CD14-positive monocyte (primary cell): ENCODE measurements around the gene PFKFB4. TPM values are rescaled to one million over a fixed set of nuclear protein-coding genes. Genes with fewer than 3 reads are reported as not detected.

Experiments used
- DNase-seq, 3 donors: peaks; one replicate each; pipeline ENCODE4 v3.0.0-alpha.2; 2011 to 2022
- H2AFZ ChIP-seq: 2 replicates; pipeline ENCODE4 v1.6.0; 2012; ENCODE audit warnings: mild to moderate bottlenecking, low read depth, low read length, inconsistent platforms; ENCODE audit not compliant: insufficient read depth, poor library complexity, severe bottlenecking
- H3K27ac ChIP-seq, 2 donors: 1 replicate in 1 of 2; 2 replicates in 1 of 2; pipeline ENCODE4 v1.5.1; 2012 to 2013; ENCODE audit warnings: low read length in 2 of 2, control low read depth in 1 of 2, inconsistent platforms in 1 of 2, low read depth in 1 of 2, mild to moderate bottlenecking in 1 of 2
- H3K27me3 ChIP-seq, 2 donors: one replicate each; pipeline versions ENCODE4 v1.6.0 to v1.6.1; 2011 to 2013; ENCODE audit warnings: low read length in 2 of 2; ENCODE audit not compliant: control insufficient read depth in 2 of 2, insufficient read depth in 2 of 2
- H3K36me3 ChIP-seq, 2 donors: replicated peaks in 1 of 2; 1 replicate in 1 of 2; 2 replicates in 1 of 2; pipeline versions ENCODE4 v1.5.1 to v1.6.1; 2012 to 2013; ENCODE audit warnings: low read length in 2 of 2, control low read depth in 1 of 2, inconsistent platforms in 1 of 2, mild to moderate bottlenecking in 1 of 2; ENCODE audit not compliant: insufficient read depth in 2 of 2, control insufficient read depth in 1 of 2
- H3K4me1 ChIP-seq, 2 donors: 1 replicate in 1 of 2; 2 replicates in 1 of 2; pipeline versions ENCODE4 v1.5.1 to v1.6.1; 2012 to 2013; ENCODE audit warnings: low read length in 2 of 2, control low read depth in 1 of 2, inconsistent platforms in 1 of 2, mild to moderate bottlenecking in 1 of 2, moderate library complexity in 1 of 2; ENCODE audit not compliant: insufficient read depth in 2 of 2, control insufficient read depth in 1 of 2
- H3K4me2 ChIP-seq: replicated peaks from 2 replicates; pipeline ENCODE3; 2012; ENCODE audit warnings: low read length, moderate library complexity, mild to moderate bottlenecking; ENCODE audit not compliant: poor library complexity, severe bottlenecking; ENCODE audit errors: extremely low read depth
- H3K4me3 ChIP-seq, 3 experiments: fragments of 200-600 bp in 1 of 3; sonication (generic) in 1 of 3; replicated peaks in 1 of 3; 1 replicate in 2 of 3; 2 replicates in 1 of 3; pipeline ENCODE4 v1.5.1; 2011 to 2013; ENCODE audit warnings: low read length in 3 of 3, mild to moderate bottlenecking in 3 of 3, control low read depth in 2 of 3, low read depth in 2 of 3, inconsistent platforms in 1 of 3, moderate library complexity in 1 of 3
- H3K79me2 ChIP-seq: 2 replicates; pipeline ENCODE4 v1.6.0; 2012; ENCODE audit warnings: mild to moderate bottlenecking, control low read depth, inconsistent platforms, low read length, moderate library complexity; ENCODE audit not compliant: insufficient read depth
- H3K9ac ChIP-seq: 2 replicates; pipeline ENCODE4 v1.6.0; 2017; ENCODE audit warnings: low read length, mild to moderate bottlenecking; ENCODE audit not compliant: insufficient read depth, poor library complexity, severe bottlenecking
- H3K9me3 ChIP-seq, 2 donors: replicated peaks in 1 of 2; 1 replicate in 1 of 2; 2 replicates in 1 of 2; pipeline versions ENCODE4 v1.5.1 to v1.6.1; 2012 to 2013; ENCODE audit warnings: low read length in 2 of 2, control low read depth in 1 of 2; ENCODE audit not compliant: control insufficient read depth in 1 of 2, insufficient read depth in 1 of 2
- H4K20me1 ChIP-seq: 2 replicates; pipeline ENCODE4 v1.6.0; 2012; ENCODE audit warnings: mild to moderate bottlenecking, low read length, control low read depth, moderate library complexity; ENCODE audit not compliant: insufficient read depth
- H3K27ac Mint-ChIP-seq, 7 donors: one replicate each; pipeline ENCODE4 v1.8.0; 2020; ENCODE audit warnings: mild to moderate bottlenecking in 7 of 7, mixed read lengths in 7 of 7, moderate library complexity in 6 of 7, inconsistent platforms in 2 of 7
- H3K27me3 Mint-ChIP-seq, 3 donors: one replicate each; pipeline ENCODE4 v1.8.0; 2021 to 2022; ENCODE audit warnings: low read depth in 3 of 3, mild to moderate bottlenecking in 3 of 3, mixed read lengths in 3 of 3, moderate library complexity in 3 of 3, inconsistent platforms in 1 of 3
- H3K36me3 Mint-ChIP-seq, 2 donors: one replicate each; pipeline ENCODE4 v1.8.0; 2020; ENCODE audit warnings: mixed read lengths in 2 of 2, inconsistent platforms in 1 of 2, mild to moderate bottlenecking in 1 of 2
- H3K4me1 Mint-ChIP-seq: one replicate; pipeline ENCODE4 v1.8.0; 2020; ENCODE audit warnings: mild to moderate bottlenecking, mixed read lengths
- H3K4me3 Mint-ChIP-seq, 2 donors: one replicate each; pipeline ENCODE4 v1.8.0; 2020; ENCODE audit warnings: mild to moderate bottlenecking in 2 of 2, mixed read lengths in 2 of 2, moderate library complexity in 1 of 2
- H3K9me3 Mint-ChIP-seq, 7 donors: one replicate each; pipeline ENCODE4 v1.8.0; 2020 to 2022; ENCODE audit warnings: mixed read lengths in 7 of 7, mild to moderate bottlenecking in 6 of 7, moderate library complexity in 6 of 7, inconsistent platforms in 2 of 7
- WGBS: methylation state at CpG from one replicate; pipeline ENCODE4 v1.1.5; 2013; ENCODE audit warnings: missing lambda C conversion rate; ENCODE audit not compliant: insufficient coverage; 5-methylcytosine and 5-hydroxymethylcytosine counted together
- intact Hi-C, 2 donors: fragments of 100-400 bp; cut with micrococcal nuclease; formaldehyde crosslinking; loops; one replicate each; pipeline versions ENCODE4 v1.15.0 to v1.15.1; 2023
- polyA plus RNA-seq, 3 donors: library from polyadenylated mRNA; depleted of rRNA in 1 of 3; unstranded in 2 of 3; stranded (reverse) in 1 of 3; fragments of 300-500 nt in 2 of 3; fragments of >200 nt in 1 of 3; fragmentation: Illumina TruSeq in 2 of 3; gene quantifications; 1 replicate in 2 of 3; 2 replicates in 1 of 3; pipeline ENCODE4 v1.2.3, GENCODE V29; 2012 to 2021
- TF ChIP-seq, protein P1 (sequence below): fragments of 200-600 bp; IDR thresholded peaks from one replicate; pipeline ENCODE4 v1.8.0; 2022; ENCODE audit warnings: antibody characterized with exemption, mild to moderate bottlenecking

The PFKFB4 gene
- polyA plus RNA-seq, 3 donors = 32.2 to 44.9 (median 34.9) TPM

DNA sequence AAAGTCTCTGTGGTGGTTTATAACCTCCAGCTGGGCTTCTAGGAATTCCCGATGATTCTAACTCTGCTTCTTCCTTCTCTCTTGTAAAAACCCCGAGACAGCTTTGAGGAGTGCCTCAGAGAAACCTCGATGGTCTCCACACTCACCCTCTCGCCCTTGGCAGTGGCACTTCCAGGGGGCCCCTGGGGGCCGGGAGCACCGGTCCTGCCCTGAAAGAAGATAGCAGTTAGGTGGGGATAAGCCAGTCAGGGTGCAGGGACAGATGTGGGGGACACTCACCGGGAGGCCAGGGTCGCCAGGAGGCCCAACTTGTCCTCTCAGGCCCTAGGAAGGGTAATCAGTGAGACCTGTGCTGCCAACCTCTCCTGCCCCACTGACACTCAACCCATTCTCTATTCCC is 28.8 kb upstream of the PFKFB4 start:
- Histone ChIP-seq H3K4me2 (no peak overlapping the region), H3K27me3 (peaks cover 0 to 17% of the 10 kb centered on the region in 2 donors), H3K79me2 (no peaks in the 10 kb centered on the region), H3K4me3 (no peak overlapping the region), H3K27ac (no peak overlapping the region), H3K4me1 (no peaks in the 10 kb centered on the region), H3K36me3 (no peaks in the 10 kb centered on the region), H3K9ac (no peak overlapping the region), H4K20me1 (no peaks in the 10 kb centered on the region), H3K9me3 (no peaks in the 10 kb centered on the region), H2AFZ (no peak overlapping the region)
- H3K27ac Mint-ChIP-seq = peak overlapping the region in 1 of 7 donors; percentile 35
- 86% methylated on average over 1 of the region's 8 CpGs for WGBS
- TF ChIP-seq, protein P1, sequence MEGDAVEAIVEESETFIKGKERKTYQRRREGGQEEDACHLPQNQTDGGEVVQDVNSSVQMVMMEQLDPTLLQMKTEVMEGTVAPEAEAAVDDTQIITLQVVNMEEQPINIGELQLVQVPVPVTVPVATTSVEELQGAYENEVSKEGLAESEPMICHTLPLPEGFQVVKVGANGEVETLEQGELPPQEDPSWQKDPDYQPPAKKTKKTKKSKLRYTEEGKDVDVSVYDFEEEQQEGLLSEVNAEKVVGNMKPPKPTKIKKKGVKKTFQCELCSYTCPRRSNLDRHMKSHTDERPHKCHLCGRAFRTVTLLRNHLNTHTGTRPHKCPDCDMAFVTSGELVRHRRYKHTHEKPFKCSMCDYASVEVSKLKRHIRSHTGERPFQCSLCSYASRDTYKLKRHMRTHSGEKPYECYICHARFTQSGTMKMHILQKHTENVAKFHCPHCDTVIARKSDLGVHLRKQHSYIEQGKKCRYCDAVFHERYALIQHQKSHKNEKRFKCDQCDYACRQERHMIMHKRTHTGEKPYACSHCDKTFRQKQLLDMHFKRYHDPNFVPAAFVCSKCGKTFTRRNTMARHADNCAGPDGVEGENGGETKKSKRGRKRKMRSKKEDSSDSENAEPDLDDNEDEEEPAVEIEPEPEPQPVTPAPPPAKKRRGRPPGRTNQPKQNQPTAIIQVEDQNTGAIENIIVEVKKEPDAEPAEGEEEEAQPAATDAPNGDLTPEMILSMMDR = no peak
- peaks cover 17 to 25% (median 23%) of the 10 kb centered on the region in 3 donors for H3K27me3 Mint-ChIP-seq
- peaks cover 0 to 3% (median 0%) of the 10 kb centered on the region in 7 donors for H3K9me3 Mint-ChIP-seq
- no peaks in the 10 kb centered on the region for H3K4me1 Mint-ChIP-seq
- intact Hi-C loops = no loop called here
- no peak overlapping the region for H3K4me3 Mint-ChIP-seq
- DNase-seq = no peak
- H3K36me3 Mint-ChIP-seq = no peaks in the 10 kb centered on the region

DNA sequence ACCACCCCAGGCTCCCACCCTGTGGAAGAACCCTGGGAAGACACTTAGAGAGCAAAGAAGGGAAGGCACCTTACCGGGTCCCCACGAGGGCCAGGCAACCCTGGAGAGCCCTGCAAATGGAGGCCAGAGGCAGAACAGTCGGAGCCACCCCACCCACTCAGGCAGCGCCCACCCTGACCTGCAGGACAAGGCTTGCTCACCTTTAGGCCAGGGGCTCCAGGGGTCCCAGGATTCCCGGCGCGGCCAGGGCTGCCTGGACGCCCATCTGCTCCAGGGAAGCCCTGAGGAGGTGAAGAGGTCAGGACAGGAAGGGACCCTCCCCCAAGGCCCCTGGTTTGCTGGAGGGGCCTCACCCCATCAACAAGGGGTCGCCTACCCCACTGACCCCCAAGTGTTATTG is 28.2 kb upstream of the PFKFB4 start:
- Histone ChIP-seq H2AFZ (no peak overlapping the region), H3K27me3 (peaks cover 0 to 12% of the 10 kb centered on the region in 2 donors), H3K79me2 (no peaks in the 10 kb centered on the region), H3K27ac (no peak overlapping the region), H3K4me2 (no peak overlapping the region), H3K9ac (no peak overlapping the region), H3K9me3 (no peaks in the 10 kb centered on the region), H3K4me1 (no peaks in the 10 kb centered on the region), H4K20me1 (no peaks in the 10 kb centered on the region), H3K4me3 (no peak overlapping the region), H3K36me3 (no peaks in the 10 kb centered on the region)
- no peak overlapping the region for H3K27ac Mint-ChIP-seq
- no CpG with 5 or more reads among the region's 9 CpGs for WGBS
- no peaks in the 10 kb centered on the region for H3K4me1 Mint-ChIP-seq
- no peak for DNase-seq
- no peak overlapping the region for H3K4me3 Mint-ChIP-seq
- peaks cover 0 to 3% (median 0%) of the 10 kb centered on the region in 7 donors for H3K9me3 Mint-ChIP-seq
- H3K27me3 Mint-ChIP-seq = peaks cover 16 to 21% (median 21%) of the 10 kb centered on the region in 3 donors
- intact Hi-C loops = no loop called here
- no peaks in the 10 kb centered on the region for H3K36me3 Mint-ChIP-seq
- TF ChIP-seq, protein P1 = no peak
